Psoas muscle (tissue), 8 donors: ENCODE results near the gene DCC. TPM values are rescaled to one million over a fixed set of nuclear protein-coding genes. Genes with fewer than 3 reads are reported as not detected.

Experiments used
- ATAC-seq, 4 donors: fragments of 200-7000 bp; cut with Tn5 transposase; one replicate each; pipeline ENCODE4 v1.9.1; 2020; ENCODE audit warnings: moderate library complexity in 3 of 4, mild to moderate bottlenecking in 2 of 4
- DNase-seq, 2 donors: peaks; one replicate each; pipeline ENCODE4 v3.0.0-alpha.2; 2020
- H3K27ac ChIP-seq: fragments of 200-600 bp; one replicate; pipeline ENCODE4 v1.8.0; 2022
- H3K27me3 ChIP-seq, 3 donors: fragments of 200-600 bp in 1 of 3; one replicate each; pipeline versions ENCODE4 v1.6.1 to v1.8.0; 2013 to 2022; ENCODE audit warnings: low read length in 2 of 3, mild to moderate bottlenecking in 2 of 3, moderate library complexity in 1 of 3; ENCODE audit not compliant: insufficient read depth in 3 of 3
- H3K36me3 ChIP-seq, 2 donors: fragments of 200-600 bp in 1 of 2; one replicate each; pipeline versions ENCODE4 v1.6.1 to v1.8.0; 2013 to 2022; ENCODE audit warnings: low read depth in 1 of 2, mild to moderate bottlenecking in 1 of 2, moderate library complexity in 1 of 2; ENCODE audit not compliant: insufficient read depth in 1 of 2
- H3K4me1 ChIP-seq: fragments of 200-600 bp; one replicate; pipeline ENCODE4 v1.8.0; 2022
- H3K4me3 ChIP-seq: fragments of 200-600 bp; one replicate; pipeline ENCODE4 v1.8.0; 2022; ENCODE audit warnings: mild to moderate bottlenecking
- H3K9me3 ChIP-seq: fragments of 200-600 bp; one replicate; pipeline ENCODE4 v1.8.0; 2022
- WGBS, 3 donors: extraction: QIAGEN DNeasy Blood & Tissue Kit; methylation state at CpG; one replicate each; pipeline versions ENCODE4 v1.1.6 to v1.1.7; 2013; 5-methylcytosine and 5-hydroxymethylcytosine counted together
- intact Hi-C, 2 donors: fragments of 100-400 bp; cut with DNase I; formaldehyde crosslinking; loops; one replicate each; pipeline versions ENCODE4 v1.11.0 to v1.14.2; 2022
- long read RNA-seq, 2 donors: library from polyadenylated mRNA; unstranded; transcript quantifications; one replicate each; pipeline ENCODE4 v2.0.0, GENCODE V29; 2021
- polyA plus RNA-seq, 3 donors: library from polyadenylated mRNA; stranded (reverse); fragments of 200-250 nt; gene quantifications; one replicate each; pipeline ENCODE4 v1.2.3, GENCODE V29; 2013
- total RNA-seq, 4 donors: library from RNA; stranded (reverse); fragmentation: NEBNext Ultra II Directional in 2 of 4; extraction: Animal tissue kit (Norgen Biotek cat#: 25700) in 2 of 4; gene quantifications; one replicate each; pipeline versions ENCODE4 v1.2.1 to v1.2.4, GENCODE V29; 2021 to 2023
- TF ChIP-seq, protein P1 (sequence below): fragments of 200-600 bp; IDR thresholded peaks from one replicate; pipeline ENCODE4 v1.8.0; 2022; ENCODE audit warnings: antibody characterized with exemption
- donor health status: healthy with polysubstance abuse.
- donor health status: DM: no; HTN: no; CAD: no; lungs with moderate emphysema.
- donor health status: Bipolar disorder and iron deficiency.
- donor health status: healthy.
- donor health status: DM: yes; HTN: yes; CAD: no.
- donor health status: DM: no; HTN: no; CAD: no.
- donor health status: DM: no; HTN: no; CAD: no.
- donor health status: DM: yes; HTN: yes; CAD: no.

Gene DCC, protein sequence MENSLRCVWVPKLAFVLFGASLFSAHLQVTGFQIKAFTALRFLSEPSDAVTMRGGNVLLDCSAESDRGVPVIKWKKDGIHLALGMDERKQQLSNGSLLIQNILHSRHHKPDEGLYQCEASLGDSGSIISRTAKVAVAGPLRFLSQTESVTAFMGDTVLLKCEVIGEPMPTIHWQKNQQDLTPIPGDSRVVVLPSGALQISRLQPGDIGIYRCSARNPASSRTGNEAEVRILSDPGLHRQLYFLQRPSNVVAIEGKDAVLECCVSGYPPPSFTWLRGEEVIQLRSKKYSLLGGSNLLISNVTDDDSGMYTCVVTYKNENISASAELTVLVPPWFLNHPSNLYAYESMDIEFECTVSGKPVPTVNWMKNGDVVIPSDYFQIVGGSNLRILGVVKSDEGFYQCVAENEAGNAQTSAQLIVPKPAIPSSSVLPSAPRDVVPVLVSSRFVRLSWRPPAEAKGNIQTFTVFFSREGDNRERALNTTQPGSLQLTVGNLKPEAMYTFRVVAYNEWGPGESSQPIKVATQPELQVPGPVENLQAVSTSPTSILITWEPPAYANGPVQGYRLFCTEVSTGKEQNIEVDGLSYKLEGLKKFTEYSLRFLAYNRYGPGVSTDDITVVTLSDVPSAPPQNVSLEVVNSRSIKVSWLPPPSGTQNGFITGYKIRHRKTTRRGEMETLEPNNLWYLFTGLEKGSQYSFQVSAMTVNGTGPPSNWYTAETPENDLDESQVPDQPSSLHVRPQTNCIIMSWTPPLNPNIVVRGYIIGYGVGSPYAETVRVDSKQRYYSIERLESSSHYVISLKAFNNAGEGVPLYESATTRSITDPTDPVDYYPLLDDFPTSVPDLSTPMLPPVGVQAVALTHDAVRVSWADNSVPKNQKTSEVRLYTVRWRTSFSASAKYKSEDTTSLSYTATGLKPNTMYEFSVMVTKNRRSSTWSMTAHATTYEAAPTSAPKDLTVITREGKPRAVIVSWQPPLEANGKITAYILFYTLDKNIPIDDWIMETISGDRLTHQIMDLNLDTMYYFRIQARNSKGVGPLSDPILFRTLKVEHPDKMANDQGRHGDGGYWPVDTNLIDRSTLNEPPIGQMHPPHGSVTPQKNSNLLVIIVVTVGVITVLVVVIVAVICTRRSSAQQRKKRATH (N-terminal part only)
- total RNA-seq (under 1 TPM in 1 of 4 donors, not detected in 3; 0.02 TPM), polyA plus RNA-seq (under 1 TPM in 1 of 3 donors, not detected in 2; 0.01 TPM)
- long read RNA-seq, donor 1, result 0 reads
- long read RNA-seq, donor 2, partial matches to known transcripts, result 0 of 1 reads
- long read RNA-seq, donor 2, other reads (novel, unspliced or antisense), result 1 of 1 reads

DNA sequence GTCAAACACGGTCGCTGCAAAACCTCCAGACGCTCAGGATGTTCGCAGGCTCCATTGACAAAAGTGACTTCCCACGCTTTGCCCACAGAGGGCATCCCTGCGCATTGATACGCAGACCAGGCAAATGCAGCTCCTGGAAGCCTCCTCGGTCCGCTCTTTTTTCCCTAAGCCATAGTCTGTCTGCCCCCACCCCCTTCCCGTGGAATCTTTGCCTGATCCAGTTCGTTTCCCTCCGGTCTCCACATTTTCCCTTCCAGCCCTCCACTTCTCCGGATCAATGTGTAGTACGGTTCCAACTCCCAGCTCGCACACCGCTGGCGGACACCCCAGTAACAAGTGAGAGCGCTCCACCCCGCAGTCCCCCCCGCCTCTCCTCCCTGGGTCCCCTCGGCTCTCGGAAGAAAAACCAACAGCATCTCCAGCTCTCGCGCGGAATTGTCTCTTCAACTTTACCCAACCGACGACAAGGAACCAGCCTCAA, at the start of gene DCC:
DCC (plus strand) TSS at position 307 of the 481 bp plus-strand sequence. CDS start 591 bp downstream, outside the sequence.
- Histone ChIP-seq H3K4me1 (no peaks in the 10 kb centered on the region), H3K27ac (no peak within 1 kb of the TSS), H3K27me3 (peaks cover under 1 to 50% (median 10%) of the 10 kb centered on the region in 3 donors), H3K9me3 (no peaks in the 10 kb centered on the region), H3K4me3 (no peak within 1 kb of the TSS), H3K36me3 (no peaks in the 10 kb centered on the region)
- TF ChIP-seq, protein P1, sequence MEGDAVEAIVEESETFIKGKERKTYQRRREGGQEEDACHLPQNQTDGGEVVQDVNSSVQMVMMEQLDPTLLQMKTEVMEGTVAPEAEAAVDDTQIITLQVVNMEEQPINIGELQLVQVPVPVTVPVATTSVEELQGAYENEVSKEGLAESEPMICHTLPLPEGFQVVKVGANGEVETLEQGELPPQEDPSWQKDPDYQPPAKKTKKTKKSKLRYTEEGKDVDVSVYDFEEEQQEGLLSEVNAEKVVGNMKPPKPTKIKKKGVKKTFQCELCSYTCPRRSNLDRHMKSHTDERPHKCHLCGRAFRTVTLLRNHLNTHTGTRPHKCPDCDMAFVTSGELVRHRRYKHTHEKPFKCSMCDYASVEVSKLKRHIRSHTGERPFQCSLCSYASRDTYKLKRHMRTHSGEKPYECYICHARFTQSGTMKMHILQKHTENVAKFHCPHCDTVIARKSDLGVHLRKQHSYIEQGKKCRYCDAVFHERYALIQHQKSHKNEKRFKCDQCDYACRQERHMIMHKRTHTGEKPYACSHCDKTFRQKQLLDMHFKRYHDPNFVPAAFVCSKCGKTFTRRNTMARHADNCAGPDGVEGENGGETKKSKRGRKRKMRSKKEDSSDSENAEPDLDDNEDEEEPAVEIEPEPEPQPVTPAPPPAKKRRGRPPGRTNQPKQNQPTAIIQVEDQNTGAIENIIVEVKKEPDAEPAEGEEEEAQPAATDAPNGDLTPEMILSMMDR, result no peak
- 1 to 2% (median 1%) methylated on average over 27 of the region's 27 CpGs for WGBS, 3 donors
- intact Hi-C loops, result no loop called here
- DNase-seq (no peak), ATAC-seq (no peak)

DNA sequence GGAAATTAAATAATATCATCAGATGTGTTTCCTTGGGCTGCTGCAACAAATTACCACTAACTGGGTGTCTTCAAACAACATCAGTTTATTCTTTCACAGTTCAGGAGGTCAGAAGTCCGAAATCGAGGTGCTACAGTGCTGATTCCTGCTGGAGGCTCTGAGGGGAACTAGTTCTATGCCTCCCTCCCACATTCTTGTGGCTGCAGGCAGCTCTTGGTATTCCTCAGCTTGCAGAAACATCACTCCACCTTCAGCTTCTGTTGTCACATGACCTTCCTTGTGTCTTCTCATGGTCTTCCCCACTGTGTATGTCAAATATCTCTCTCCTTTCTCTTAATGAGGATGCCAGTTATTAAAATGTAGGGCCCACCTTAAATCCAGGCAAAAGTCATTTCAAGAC, 29.3 kb upstream of the DCC start:
- Histone ChIP-seq H3K36me3 (no peaks in the 10 kb centered on the region), H3K4me3 (no peak overlapping the region), H3K4me1 (no peaks in the 10 kb centered on the region), H3K9me3 (no peaks in the 10 kb centered on the region), H3K27me3 (no peaks in the 10 kb centered on the region), H3K27ac (no peak overlapping the region)
- TF ChIP-seq, protein P1, result no peak
- 43 to 57% (median 43%) methylated on average over 2 of the region's 2 CpGs for WGBS, 3 donors
- intact Hi-C loops, result no loop called here
- no peak for ATAC-seq
- no peak for DNase-seq

DNA sequence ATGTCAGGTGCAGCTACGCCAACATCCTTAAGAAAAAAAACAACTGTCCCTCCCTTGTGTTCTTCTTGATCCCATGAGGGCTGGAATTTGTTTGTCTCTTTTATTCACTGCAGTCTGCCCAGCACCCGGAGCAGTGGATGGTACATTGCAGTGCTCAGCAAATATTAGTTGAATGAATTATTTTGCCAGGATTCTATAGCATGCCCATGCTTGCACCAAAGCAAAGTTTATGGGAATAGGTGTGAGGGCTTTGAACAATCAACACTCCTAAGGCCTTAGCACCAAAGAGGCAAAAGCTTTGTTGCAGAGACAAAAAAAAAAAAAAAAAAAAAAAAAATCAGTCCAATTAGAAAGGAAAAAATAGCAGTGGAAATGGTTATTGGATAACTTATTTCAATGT, 28.7 kb upstream of the DCC start:
- H3K4me3 ChIP-seq, result no peak overlapping the region
- no peaks in the 10 kb centered on the region for H3K27me3 ChIP-seq
- intact Hi-C loops, result no loop called here
- DNase-seq, result no peak
- TF ChIP-seq, protein P1, result no peak
- no peaks in the 10 kb centered on the region for H3K9me3 ChIP-seq
- WGBS, 3 donors, result 74 to 86% (median 79%) methylated on average over 2 of the region's 2 CpGs
- no peaks in the 10 kb centered on the region for H3K4me1 ChIP-seq
- ATAC-seq, result no peak
- H3K36me3 ChIP-seq, result no peaks in the 10 kb centered on the region
- H3K27ac ChIP-seq, result no peak overlapping the region

DNA sequence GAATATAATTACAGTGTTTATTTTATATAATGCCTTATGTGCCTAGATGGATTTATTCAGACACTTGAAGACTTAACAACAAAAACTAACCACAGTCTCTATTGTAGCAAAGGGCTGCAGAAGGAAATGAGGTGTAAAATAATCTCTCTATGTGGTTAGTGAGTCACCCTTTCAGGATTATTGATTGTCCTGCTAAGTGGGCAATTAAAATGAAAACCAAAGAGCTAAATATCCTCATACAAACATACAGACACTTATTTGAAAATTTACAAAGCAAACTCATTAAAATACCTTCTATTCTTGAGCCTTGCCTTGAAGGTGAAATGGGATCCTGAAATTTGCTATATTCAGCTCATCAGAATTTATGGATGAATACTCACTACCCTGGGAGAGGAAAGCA, 27.7 kb upstream of the DCC start:
- H3K4me3 ChIP-seq, result no peak overlapping the region
- H3K4me1 ChIP-seq, result no peaks in the 10 kb centered on the region
- TF ChIP-seq, protein P1, result no peak
- H3K9me3 ChIP-seq, result no peaks in the 10 kb centered on the region
- DNase-seq (no peak), ATAC-seq (no peak)
- H3K27ac ChIP-seq, result no peak overlapping the region
- H3K27me3 ChIP-seq, result no peaks in the 10 kb centered on the region
- H3K36me3 ChIP-seq, result no peaks in the 10 kb centered on the region
- intact Hi-C loops, result no loop called here
